ENCODE data around the gene GPR25. TPM values are rescaled to one million over a fixed set of nuclear protein-coding genes. Genes with fewer than 3 reads are reported as not detected.

Gene GPR25, protein sequence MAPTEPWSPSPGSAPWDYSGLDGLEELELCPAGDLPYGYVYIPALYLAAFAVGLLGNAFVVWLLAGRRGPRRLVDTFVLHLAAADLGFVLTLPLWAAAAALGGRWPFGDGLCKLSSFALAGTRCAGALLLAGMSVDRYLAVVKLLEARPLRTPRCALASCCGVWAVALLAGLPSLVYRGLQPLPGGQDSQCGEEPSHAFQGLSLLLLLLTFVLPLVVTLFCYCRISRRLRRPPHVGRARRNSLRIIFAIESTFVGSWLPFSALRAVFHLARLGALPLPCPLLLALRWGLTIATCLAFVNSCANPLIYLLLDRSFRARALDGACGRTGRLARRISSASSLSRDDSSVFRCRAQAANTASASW
- total RNA-seq (2021) (0.14 to 0.16 TPM in 2 of 3 replicates, not detected in the other), Bru-seq, nascent RNA (not detected)
- long read RNA-seq, experiment 1, partial matches to known transcripts = 0 of 1 reads
- long read RNA-seq, experiment 1, other reads (novel, unspliced or antisense) = 0 of 1 reads
- long read RNA-seq, experiment 2, partial matches to known transcripts = 0 of 2 reads
- long read RNA-seq, experiment 2, other reads (novel, unspliced or antisense) = 0 of 2 reads
- long read RNA-seq, experiment 3 = 0 reads

DNA sequence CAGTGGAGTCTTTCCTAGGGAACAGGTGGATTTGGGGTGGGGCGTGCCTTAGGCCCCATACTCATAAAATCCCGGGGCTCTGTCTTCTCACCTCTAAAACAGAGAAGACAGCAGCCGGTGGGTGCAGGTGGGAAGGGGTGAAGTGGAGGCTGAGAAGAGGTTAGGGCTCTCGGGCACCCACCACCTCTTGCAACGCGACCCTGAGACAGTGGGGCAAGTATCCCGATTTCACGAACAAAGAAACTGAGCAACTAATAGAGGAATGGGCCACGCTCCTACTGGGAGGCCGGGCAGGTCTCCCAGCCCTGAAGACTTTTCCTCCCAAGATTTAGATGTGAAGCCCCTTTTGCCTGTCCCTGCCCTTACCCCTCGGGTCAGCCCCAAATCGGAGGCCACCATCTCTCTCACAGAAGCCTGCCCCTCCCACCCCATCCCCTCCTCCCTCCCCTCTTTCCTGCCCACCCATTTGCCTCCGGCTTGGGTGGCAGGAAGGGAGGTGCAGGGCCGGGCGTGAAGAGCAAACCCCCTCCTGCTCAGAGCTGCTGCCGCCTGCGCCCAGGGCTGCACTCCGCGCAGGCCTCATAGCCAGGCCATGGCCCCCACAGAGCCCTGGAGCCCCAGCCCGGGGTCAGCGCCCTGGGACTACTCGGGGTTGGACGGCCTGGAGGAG, at the start of gene GPR25:
GPR25 (plus strand) TSS at position 536 of the 670 bp plus-strand sequence; CDS start at position 593, 57 bp downstream.
- DNase-seq (ENCODE audit: low spot score) (no peak), ATAC-seq (no peak)
- Mint-ChIP-seq H3K9me3 (no peaks in the 10 kb centered on the region), H3K4me1 (peaks cover 20% of the 10 kb centered on the region), H3K4me3 (peak within 1 kb of the TSS; percentile 54), H3K36me3 (no peaks in the 10 kb centered on the region), H3K27ac (no peak within 1 kb of the TSS), H3K27me3 (ENCODE audit: low read depth) (peaks cover 42% of the 10 kb centered on the region)
- TF ChIP-seq GRHL2 (CRISPR knock-in tag; IDR thresholded peaks at IDR 0.05; ENCODE audit: insufficient replicate concordance, severe bottlenecking) (no peak), ZNF121 (CRISPR knock-in tag; IDR thresholded peaks at IDR 0.05) (no peak), IRF2 (CRISPR knock-in tag; IDR thresholded peaks at IDR 0.05; ENCODE audit: borderline replicate concordance, low read depth) (no peak), CREM (CRISPR knock-in tag; IDR thresholded peaks at IDR 0.05) (no peak), ZNF263 (CRISPR knock-in tag; IDR thresholded peaks at IDR 0.05; ENCODE audit: low read depth) (no peak), ZNF219 (CRISPR knock-in tag; IDR thresholded peaks at IDR 0.05; ENCODE audit: borderline replicate concordance) (no peak), FOXJ3 (CRISPR knock-in tag; IDR thresholded peaks at IDR 0.05; ENCODE audit: borderline replicate concordance) (no peak), JAZF1 (CRISPR knock-in tag; IDR thresholded peaks at IDR 0.05) (no peak), ZNF317 (CRISPR knock-in tag; IDR thresholded peaks at IDR 0.05; ENCODE audit: borderline replicate concordance, low read depth) (no peak), CREB1 (CRISPR knock-in tag; IDR thresholded peaks at IDR 0.05) (no peak), OVOL2 (CRISPR knock-in tag; IDR thresholded peaks at IDR 0.05; ENCODE audit: borderline replicate concordance) (no peak)
- TF ChIP-seq, protein P1, sequence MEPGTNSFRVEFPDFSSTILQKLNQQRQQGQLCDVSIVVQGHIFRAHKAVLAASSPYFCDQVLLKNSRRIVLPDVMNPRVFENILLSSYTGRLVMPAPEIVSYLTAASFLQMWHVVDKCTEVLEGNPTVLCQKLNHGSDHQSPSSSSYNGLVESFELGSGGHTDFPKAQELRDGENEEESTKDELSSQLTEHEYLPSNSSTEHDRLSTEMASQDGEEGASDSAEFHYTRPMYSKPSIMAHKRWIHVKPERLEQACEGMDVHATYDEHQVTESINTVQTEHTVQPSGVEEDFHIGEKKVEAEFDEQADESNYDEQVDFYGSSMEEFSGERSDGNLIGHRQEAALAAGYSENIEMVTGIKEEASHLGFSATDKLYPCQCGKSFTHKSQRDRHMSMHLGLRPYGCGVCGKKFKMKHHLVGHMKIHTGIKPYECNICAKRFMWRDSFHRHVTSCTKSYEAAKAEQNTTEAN (CRISPR knock-in tag; IDR thresholded peaks at IDR 0.05) = no peak
- TF ChIP-seq, protein P2, sequence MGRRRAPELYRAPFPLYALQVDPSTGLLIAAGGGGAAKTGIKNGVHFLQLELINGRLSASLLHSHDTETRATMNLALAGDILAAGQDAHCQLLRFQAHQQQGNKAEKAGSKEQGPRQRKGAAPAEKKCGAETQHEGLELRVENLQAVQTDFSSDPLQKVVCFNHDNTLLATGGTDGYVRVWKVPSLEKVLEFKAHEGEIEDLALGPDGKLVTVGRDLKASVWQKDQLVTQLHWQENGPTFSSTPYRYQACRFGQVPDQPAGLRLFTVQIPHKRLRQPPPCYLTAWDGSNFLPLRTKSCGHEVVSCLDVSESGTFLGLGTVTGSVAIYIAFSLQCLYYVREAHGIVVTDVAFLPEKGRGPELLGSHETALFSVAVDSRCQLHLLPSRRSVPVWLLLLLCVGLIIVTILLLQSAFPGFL (CRISPR knock-in tag; IDR thresholded peaks at IDR 0.05; ENCODE audit: borderline replicate concordance) = no peak
- TF ChIP-seq, protein P3, sequence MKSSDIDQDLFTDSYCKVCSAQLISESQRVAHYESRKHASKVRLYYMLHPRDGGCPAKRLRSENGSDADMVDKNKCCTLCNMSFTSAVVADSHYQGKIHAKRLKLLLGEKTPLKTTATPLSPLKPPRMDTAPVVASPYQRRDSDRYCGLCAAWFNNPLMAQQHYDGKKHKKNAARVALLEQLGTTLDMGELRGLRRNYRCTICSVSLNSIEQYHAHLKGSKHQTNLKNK (CRISPR knock-in tag; IDR thresholded peaks at IDR 0.05) = no peak
- TF ChIP-seq, protein P4, sequence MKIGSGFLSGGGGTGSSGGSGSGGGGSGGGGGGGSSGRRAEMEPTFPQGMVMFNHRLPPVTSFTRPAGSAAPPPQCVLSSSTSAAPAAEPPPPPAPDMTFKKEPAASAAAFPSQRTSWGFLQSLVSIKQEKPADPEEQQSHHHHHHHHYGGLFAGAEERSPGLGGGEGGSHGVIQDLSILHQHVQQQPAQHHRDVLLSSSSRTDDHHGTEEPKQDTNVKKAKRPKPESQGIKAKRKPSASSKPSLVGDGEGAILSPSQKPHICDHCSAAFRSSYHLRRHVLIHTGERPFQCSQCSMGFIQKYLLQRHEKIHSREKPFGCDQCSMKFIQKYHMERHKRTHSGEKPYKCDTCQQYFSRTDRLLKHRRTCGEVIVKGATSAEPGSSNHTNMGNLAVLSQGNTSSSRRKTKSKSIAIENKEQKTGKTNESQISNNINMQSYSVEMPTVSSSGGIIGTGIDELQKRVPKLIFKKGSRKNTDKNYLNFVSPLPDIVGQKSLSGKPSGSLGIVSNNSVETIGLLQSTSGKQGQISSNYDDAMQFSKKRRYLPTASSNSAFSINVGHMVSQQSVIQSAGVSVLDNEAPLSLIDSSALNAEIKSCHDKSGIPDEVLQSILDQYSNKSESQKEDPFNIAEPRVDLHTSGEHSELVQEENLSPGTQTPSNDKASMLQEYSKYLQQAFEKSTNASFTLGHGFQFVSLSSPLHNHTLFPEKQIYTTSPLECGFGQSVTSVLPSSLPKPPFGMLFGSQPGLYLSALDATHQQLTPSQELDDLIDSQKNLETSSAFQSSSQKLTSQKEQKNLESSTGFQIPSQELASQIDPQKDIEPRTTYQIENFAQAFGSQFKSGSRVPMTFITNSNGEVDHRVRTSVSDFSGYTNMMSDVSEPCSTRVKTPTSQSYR (CRISPR knock-in tag; IDR thresholded peaks at IDR 0.05) = no peak
- TF ChIP-seq, protein P5, sequence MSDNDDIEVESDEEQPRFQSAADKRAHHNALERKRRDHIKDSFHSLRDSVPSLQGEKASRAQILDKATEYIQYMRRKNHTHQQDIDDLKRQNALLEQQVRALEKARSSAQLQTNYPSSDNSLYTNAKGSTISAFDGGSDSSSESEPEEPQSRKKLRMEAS (CRISPR knock-in tag; IDR thresholded peaks at IDR 0.05) = no peak
- TF ChIP-seq, protein P6, sequence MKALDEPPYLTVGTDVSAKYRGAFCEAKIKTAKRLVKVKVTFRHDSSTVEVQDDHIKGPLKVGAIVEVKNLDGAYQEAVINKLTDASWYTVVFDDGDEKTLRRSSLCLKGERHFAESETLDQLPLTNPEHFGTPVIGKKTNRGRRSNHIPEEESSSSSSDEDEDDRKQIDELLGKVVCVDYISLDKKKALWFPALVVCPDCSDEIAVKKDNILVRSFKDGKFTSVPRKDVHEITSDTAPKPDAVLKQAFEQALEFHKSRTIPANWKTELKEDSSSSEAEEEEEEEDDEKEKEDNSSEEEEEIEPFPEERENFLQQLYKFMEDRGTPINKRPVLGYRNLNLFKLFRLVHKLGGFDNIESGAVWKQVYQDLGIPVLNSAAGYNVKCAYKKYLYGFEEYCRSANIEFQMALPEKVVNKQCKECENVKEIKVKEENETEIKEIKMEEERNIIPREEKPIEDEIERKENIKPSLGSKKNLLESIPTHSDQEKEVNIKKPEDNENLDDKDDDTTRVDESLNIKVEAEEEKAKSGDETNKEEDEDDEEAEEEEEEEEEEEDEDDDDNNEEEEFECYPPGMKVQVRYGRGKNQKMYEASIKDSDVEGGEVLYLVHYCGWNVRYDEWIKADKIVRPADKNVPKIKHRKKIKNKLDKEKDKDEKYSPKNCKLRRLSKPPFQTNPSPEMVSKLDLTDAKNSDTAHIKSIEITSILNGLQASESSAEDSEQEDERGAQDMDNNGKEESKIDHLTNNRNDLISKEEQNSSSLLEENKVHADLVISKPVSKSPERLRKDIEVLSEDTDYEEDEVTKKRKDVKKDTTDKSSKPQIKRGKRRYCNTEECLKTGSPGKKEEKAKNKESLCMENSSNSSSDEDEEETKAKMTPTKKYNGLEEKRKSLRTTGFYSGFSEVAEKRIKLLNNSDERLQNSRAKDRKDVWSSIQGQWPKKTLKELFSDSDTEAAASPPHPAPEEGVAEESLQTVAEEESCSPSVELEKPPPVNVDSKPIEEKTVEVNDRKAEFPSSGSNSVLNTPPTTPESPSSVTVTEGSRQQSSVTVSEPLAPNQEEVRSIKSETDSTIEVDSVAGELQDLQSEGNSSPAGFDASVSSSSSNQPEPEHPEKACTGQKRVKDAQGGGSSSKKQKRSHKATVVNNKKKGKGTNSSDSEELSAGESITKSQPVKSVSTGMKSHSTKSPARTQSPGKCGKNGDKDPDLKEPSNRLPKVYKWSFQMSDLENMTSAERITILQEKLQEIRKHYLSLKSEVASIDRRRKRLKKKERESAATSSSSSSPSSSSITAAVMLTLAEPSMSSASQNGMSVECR (CRISPR knock-in tag; IDR thresholded peaks at IDR 0.05; ENCODE audit: borderline replicate concordance) = no peak
- TF ChIP-seq, protein P7, sequence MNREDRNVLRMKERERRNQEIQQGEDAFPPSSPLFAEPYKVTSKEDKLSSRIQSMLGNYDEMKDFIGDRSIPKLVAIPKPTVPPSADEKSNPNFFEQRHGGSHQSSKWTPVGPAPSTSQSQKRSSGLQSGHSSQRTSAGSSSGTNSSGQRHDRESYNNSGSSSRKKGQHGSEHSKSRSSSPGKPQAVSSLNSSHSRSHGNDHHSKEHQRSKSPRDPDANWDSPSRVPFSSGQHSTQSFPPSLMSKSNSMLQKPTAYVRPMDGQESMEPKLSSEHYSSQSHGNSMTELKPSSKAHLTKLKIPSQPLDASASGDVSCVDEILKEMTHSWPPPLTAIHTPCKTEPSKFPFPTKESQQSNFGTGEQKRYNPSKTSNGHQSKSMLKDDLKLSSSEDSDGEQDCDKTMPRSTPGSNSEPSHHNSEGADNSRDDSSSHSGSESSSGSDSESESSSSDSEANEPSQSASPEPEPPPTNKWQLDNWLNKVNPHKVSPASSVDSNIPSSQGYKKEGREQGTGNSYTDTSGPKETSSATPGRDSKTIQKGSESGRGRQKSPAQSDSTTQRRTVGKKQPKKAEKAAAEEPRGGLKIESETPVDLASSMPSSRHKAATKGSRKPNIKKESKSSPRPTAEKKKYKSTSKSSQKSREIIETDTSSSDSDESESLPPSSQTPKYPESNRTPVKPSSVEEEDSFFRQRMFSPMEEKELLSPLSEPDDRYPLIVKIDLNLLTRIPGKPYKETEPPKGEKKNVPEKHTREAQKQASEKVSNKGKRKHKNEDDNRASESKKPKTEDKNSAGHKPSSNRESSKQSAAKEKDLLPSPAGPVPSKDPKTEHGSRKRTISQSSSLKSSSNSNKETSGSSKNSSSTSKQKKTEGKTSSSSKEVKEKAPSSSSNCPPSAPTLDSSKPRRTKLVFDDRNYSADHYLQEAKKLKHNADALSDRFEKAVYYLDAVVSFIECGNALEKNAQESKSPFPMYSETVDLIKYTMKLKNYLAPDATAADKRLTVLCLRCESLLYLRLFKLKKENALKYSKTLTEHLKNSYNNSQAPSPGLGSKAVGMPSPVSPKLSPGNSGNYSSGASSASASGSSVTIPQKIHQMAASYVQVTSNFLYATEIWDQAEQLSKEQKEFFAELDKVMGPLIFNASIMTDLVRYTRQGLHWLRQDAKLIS (CRISPR knock-in tag; IDR thresholded peaks at IDR 0.05; ENCODE audit: borderline replicate concordance) = no peak
- POLR2A ChIA-PET = interaction anchor here (0.5 kb wide), 1 partner anchor 118 kb away, joined by 3 read pairs; no protein-coding TSS in a partner anchor
- CTCF ChIA-PET = interaction anchor here (1.1 to 2.2 kb wide), 9 partner anchors 16 to 350 kb away, joined by 3 to 19 read pairs (median 7); no protein-coding TSS in a partner anchor

Measured in WTC11 (cell line).